NCI-H1436 treated with DMSO at 0.1 percent for 48 hours (cell line): Measurements from ENCODE around the gene TMEM214.
A peak's percentile ranks its signal among the peaks of the same experiment; 100 is the strongest.

Experiments used
- DNase-seq: peaks from one replicate; lab custom pipeline; 2025; lab: John Stamatoyannopoulos, UW

The TMEM214 gene

DNA sequence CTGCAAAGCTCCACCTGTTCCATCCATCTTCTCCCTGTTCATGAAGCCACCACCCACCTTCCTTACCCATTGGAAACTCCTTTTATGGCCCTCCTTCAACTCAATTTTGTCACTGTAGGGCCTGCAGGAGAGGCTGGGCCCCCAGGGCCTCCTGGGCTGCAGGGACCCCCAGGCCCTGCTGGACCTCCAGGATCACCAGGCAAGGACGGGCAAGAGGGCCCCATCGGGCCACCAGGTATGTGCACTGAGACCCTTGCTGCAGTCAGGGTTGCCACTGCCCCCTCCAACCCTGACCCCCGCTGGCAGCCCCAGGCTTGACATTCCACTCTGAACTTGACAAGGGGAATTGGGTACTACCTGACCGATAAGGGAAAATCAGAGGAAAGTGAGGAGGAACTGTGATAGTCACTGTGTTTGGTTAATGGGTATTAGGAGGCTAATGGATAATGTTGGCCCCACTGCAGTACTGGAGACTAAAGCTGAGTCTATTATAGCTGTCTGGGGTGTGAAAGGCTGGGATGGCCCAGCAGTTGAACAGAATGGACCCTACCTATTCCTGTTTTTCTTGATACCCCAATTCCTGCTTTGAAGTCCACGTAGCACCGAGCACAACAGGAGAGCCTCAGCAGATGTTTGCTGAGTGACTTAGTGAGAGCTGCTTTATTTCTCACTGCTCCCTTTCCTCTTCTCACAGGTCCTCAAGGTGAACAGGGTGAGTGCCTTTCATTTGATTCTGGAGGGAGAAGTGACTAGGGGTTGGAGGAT lies 51.7 kb downstream of the TMEM214 start:
- no peak for DNase-seq

DNA sequence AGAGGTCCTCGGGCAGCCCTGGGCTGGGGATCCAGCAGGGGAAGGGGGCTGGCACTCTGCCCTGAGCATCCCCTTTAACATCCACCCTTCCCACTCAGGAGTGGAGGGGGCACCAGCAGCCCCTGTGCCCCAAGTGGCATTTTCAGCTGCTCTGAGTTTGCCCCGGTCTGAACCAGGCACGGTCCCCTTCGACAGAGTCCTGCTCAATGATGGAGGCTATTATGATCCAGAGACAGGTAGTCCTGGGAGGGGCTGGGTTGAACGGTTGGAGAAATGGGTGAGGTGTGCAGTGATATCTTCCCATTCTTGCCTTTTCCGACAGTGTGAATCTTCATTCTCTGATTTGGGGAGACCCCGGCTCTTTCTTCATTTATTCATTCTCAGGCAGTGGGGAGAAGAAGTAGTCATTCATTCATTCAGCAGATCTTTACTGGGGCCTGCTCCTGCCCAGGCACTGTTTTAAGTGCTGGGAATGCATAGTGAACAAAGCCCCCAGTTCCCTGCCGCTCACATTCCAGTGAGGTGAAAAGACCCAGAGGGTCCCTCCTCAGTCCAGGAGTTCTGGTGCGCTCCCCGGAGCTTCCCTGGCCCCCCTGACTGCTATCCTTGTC lies 52.4 kb downstream of the TMEM214 start:
- no peak for DNase-seq

DNA sequence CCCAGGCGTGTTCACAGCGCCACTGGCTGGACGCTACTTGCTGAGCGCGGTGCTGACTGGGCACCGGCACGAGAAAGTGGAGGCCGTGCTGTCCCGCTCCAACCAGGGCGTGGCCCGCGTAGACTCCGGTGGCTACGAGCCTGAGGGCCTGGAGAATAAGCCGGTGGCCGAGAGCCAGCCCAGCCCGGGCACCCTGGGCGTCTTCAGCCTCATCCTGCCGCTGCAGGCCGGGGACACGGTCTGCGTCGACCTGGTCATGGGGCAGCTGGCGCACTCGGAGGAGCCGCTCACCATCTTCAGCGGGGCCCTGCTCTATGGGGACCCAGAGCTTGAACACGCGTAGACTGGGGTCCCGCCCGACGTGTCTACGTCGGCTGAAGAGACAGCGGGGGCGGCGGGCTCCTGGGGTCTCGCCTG lies 52.9 kb downstream of the TMEM214 start:
- DNase-seq, result no peak

DNA sequence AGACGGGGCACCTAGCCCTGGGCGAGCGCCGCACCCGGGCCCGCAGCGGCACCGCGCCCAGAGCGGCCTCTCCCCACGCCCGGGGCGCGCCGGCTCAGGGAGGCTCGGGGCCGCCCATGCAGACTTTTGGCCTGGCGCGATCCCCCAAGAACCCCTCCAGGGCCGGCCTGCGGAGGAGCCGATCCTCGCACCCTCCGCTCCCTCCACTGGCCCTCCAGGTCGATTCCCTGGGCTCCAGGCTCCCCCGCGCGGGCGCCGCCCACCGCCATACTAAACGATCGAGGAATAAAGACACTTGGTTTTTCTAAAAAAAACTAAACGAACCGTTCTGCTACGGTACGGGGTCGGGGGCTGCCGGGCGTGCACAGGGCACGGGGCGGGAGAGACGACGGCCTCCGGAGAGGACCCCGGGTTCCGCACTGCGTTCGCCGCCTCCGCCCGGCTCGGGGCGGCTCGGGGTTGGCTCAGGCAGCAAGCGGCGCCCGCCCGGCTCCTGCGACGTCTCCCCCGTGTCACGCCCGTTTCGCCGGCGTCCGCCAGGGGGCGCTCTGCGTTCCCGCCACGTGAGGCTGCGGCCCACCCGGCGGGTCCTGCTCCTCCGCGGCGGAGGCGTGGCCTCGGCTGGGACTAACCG lies 53.4 kb downstream of the TMEM214 start:
- DNase-seq, result peak; percentile 45

DNA sequence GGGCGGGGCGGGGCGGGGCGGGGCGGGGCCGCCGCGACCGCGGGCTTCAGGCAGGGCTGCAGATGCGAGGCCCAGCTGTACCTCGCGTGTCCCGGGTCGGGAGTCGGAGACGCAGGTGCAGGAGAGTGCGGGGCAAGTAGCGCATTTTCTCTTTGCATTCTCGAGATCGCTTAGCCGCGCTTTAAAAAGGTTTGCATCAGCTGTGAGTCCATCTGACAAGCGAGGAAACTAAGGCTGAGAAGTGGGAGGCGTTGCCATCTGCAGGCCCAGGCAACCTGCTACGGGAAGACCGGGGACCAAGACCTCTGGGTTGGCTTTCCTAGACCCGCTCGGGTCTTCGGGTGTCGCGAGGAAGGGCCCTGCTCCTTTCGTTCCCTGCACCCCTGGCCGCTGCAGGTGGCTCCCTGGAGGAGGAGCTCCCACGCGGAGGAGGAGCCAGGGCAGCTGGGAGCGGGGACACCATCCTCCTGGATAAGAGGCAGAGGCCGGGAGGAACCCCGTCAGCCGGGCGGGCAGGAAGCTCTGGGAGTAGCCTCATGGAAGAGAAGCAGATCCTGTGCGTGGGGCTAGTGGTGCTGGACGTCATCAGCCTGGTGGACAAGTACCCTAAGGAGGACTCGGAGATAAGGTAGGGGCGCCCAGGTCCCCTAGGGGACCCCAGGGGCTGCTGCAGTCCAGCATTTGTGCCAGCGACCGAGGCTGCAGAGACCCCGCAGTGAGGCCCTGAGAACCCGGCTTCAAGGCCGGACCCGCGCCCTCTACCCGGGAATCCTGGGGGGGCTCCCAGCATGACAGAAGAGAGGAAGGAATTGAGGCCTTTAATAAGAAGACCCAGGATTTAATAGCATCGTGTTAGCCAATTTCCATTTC lies 54.2 kb downstream of the TMEM214 start, which contains the start of gene KHK:
Gene KHK (plus strand): TSS at position 49 of the 870 bp plus-strand sequence. CDS start 488 bp downstream, at position 537.
- no peak for DNase-seq

DNA sequence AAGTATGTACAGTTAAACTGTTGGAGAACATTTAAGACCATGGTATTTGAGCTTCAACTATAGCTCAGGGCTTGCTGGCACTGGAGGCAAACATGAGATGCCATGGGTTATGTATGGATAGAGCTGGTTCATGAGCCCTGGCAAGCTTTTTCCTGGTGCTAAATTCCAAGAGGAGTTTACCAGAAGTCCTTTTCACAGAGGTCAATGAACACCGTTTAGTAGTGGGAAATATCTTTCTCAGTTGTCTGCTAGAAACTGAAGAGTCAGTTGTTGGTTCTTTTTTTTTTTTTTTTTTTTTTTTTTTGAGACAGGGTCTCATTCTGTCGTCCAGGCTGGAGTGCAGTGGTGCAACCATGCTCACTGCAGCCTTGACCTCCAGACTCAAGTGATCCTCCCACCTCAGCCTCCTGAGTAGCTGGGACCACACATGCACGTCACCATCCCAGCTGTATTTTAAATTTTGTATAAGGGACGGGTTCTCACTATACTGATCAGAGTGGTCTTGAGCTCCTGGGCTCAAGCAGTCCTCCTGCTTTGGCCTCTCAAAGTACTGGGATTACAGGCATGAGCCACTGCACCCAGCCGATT lies 55.2 kb downstream of the TMEM214 start:
- DNase-seq, result no peak

DNA sequence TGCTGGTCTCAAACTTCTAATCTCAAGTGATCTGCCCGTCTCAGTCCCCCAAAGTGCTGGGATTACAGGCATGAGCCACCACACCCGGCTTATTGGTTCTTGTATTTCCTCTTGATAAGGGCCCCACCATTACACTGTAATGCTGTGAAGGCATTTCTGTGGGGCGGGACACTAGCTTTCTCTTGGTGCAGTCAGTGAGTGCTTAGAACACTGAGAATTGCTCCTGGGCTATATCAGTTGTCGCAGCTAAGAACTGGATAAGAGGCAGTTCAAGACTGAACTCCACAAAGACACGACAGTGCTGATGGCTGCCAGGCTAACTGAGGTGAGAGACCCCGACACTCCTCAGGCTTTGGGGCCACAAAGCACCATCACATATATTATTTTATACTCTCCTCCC lies 55.9 kb downstream of the TMEM214 start:
- no peak for DNase-seq

DNA sequence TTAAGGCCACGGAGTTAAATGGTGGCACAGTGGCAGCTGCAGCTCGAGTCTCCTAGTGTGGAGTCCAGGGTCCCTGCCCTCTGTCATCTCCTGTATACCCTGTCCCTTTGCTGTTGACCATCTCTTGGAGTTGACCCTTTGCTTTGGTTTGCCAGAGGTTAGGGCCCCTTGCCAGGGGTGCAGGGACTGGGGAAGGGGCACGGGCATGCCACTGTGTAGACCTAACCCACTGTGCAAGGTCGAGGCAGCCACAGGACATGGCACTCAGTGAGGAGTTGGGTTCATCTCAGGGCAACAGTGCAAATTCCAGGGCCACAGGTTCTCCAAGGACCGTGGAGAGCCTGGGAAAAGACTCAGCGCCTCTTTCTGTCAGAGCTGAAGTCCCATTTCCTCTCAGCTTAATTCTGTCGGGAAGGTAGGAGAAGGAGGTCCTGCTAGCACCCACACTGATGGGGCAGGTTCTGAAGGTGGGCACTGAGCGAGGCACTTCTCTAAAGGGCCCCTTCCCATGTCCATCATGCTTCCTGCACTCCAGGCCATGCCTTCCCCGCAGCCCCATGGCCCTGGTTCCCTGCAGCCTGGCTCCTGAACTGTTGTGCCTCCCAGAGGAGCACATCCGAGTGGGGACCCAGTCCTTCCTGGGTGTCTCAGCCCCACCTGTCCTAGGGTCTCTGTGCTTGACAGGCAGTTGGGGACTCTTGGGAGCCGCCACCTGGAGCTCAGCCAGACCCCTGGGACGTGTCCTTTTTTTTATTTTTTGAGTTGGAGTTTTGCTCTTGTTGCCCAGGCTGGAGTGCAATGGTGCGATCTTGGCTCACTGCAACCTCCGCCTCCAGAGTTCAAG lies 56.6 kb downstream of the TMEM214 start:
- no peak for DNase-seq
